WTC11 (cell line): ENCODE measurements around the gene FHIP2A.

Experiments
- ATF1 ChIP-seq: sonication (generic); formaldehyde crosslinking; IDR thresholded peaks from 2 replicates; pipeline ENCODE4 v1.8.1; 2023; ENCODE audit warnings: mild to moderate bottlenecking, moderate library complexity, missing genetic modification reagents
- CREB1 ChIP-seq: sonication (generic); formaldehyde crosslinking; IDR thresholded peaks from 2 replicates; pipeline ENCODE4 v1.8.0; 2023; ENCODE audit warnings: mild to moderate bottlenecking, missing genetic modification reagents
- FOXK1 ChIP-seq: sonication (generic); formaldehyde crosslinking; IDR thresholded peaks from 2 replicates; pipeline ENCODE4 v1.8.0; 2022; ENCODE audit warnings: mild to moderate bottlenecking, moderate library complexity, missing genetic modification reagents
- JUN ChIP-seq: sonication (generic); formaldehyde crosslinking; IDR thresholded peaks from 2 replicates; pipeline ENCODE4 v1.8.0; 2023; ENCODE audit warnings: mild to moderate bottlenecking, missing genetic modification reagents
- NFATC4 ChIP-seq: fragments of 250-450 bp; sonication (Bioruptor Pico); IDR thresholded peaks from 2 replicates; pipeline ENCODE4 v1.9.0; 2021; ENCODE audit warnings: mild to moderate bottlenecking
- ZNF121 ChIP-seq: sonication (generic); formaldehyde crosslinking; IDR thresholded peaks from 2 replicates; pipeline ENCODE4 v1.8.0; 2023; ENCODE audit warnings: missing genetic modification reagents
- ZNF232 ChIP-seq: sonication (generic); formaldehyde crosslinking; IDR thresholded peaks from 2 replicates; pipeline ENCODE4 v1.8.0; 2022; ENCODE audit warnings: mild to moderate bottlenecking, missing genetic modification reagents
- ZNF396 ChIP-seq: fragments of 250-450 bp; sonication (Bioruptor Pico); IDR thresholded peaks from 2 replicates; pipeline ENCODE4 v1.8.0; 2021; ENCODE audit warnings: mild to moderate bottlenecking, moderate library complexity, borderline replicate concordance
- TF ChIP-seq, protein P1 (sequence below): sonication (generic); formaldehyde crosslinking; IDR thresholded peaks from 2 replicates; pipeline ENCODE4 v1.8.1; 2022; ENCODE audit warnings: mild to moderate bottlenecking, missing genetic modification reagents, moderate library complexity, borderline replicate concordance
- TF ChIP-seq, protein P2 (sequence below): sonication (generic); formaldehyde crosslinking; IDR thresholded peaks from 2 replicates; pipeline ENCODE4 v1.8.0; 2023; ENCODE audit warnings: missing genetic modification reagents
- TF ChIP-seq, protein P3 (sequence below): fragments of 200-600 bp; IDR thresholded peaks from 2 replicates; pipeline ENCODE4 v1.8.0; 2022; ENCODE audit warnings: antibody characterized with exemption
- TF ChIP-seq, protein P4 (sequence below): sonication (generic); formaldehyde crosslinking; IDR thresholded peaks from 2 replicates; pipeline ENCODE4 v1.8.1; 2022; ENCODE audit warnings: low read depth, mild to moderate bottlenecking, moderate library complexity, missing genetic modification reagents, borderline replicate concordance
- TF ChIP-seq, protein P5 (sequence below): sonication (generic); formaldehyde crosslinking; IDR thresholded peaks from 2 replicates; pipeline ENCODE4 v1.8.1; 2022; ENCODE audit warnings: missing genetic modification reagents, borderline replicate concordance
- TF ChIP-seq, protein P6 (sequence below): sonication (generic); formaldehyde crosslinking; IDR thresholded peaks from 2 replicates; pipeline ENCODE4 v1.8.1; 2023; ENCODE audit warnings: mild to moderate bottlenecking, missing genetic modification reagents, moderate library complexity

DNA sequence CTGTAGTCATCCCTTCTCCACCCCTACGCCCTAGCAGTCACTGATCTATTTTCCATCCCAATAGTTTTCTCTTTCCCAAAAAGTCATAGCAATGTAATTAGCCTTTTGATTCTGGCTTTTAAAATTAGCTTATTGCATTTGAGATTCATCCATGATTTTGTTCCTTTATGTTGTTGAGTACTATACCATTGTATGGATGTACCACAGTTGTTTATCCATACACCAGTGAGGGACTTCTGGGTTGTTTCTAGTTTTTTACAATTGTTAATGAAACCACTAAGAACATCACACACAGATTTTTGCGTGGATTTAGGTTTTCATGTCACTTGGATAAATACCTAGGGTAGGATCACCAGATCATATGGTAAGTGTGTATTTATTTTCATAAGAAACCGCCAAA lies 16.1 kb downstream of the FHIP2A start:
- TF ChIP-seq, protein P1, sequence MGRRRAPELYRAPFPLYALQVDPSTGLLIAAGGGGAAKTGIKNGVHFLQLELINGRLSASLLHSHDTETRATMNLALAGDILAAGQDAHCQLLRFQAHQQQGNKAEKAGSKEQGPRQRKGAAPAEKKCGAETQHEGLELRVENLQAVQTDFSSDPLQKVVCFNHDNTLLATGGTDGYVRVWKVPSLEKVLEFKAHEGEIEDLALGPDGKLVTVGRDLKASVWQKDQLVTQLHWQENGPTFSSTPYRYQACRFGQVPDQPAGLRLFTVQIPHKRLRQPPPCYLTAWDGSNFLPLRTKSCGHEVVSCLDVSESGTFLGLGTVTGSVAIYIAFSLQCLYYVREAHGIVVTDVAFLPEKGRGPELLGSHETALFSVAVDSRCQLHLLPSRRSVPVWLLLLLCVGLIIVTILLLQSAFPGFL (CRISPR knock-in tag), result no peak
- TF ChIP-seq, protein P2, sequence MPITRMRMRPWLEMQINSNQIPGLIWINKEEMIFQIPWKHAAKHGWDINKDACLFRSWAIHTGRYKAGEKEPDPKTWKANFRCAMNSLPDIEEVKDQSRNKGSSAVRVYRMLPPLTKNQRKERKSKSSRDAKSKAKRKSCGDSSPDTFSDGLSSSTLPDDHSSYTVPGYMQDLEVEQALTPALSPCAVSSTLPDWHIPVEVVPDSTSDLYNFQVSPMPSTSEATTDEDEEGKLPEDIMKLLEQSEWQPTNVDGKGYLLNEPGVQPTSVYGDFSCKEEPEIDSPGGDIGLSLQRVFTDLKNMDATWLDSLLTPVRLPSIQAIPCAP (CRISPR knock-in tag), result no peak
- TF ChIP-seq CREB1 (CRISPR knock-in tag), result no peak
- TF ChIP-seq, protein P3, sequence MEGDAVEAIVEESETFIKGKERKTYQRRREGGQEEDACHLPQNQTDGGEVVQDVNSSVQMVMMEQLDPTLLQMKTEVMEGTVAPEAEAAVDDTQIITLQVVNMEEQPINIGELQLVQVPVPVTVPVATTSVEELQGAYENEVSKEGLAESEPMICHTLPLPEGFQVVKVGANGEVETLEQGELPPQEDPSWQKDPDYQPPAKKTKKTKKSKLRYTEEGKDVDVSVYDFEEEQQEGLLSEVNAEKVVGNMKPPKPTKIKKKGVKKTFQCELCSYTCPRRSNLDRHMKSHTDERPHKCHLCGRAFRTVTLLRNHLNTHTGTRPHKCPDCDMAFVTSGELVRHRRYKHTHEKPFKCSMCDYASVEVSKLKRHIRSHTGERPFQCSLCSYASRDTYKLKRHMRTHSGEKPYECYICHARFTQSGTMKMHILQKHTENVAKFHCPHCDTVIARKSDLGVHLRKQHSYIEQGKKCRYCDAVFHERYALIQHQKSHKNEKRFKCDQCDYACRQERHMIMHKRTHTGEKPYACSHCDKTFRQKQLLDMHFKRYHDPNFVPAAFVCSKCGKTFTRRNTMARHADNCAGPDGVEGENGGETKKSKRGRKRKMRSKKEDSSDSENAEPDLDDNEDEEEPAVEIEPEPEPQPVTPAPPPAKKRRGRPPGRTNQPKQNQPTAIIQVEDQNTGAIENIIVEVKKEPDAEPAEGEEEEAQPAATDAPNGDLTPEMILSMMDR, result no peak
- no peak for TF ChIP-seq ATF1
- no peak for TF ChIP-seq JUN (CRISPR knock-in tag)
- TF ChIP-seq, protein P4, sequence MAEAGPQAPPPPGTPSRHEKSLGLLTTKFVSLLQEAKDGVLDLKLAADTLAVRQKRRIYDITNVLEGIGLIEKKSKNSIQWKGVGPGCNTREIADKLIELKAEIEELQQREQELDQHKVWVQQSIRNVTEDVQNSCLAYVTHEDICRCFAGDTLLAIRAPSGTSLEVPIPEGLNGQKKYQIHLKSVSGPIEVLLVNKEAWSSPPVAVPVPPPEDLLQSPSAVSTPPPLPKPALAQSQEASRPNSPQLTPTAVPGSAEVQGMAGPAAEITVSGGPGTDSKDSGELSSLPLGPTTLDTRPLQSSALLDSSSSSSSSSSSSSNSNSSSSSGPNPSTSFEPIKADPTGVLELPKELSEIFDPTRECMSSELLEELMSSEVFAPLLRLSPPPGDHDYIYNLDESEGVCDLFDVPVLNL (CRISPR knock-in tag), result no peak
- no peak for TF ChIP-seq ZNF121
- TF ChIP-seq, protein P5, sequence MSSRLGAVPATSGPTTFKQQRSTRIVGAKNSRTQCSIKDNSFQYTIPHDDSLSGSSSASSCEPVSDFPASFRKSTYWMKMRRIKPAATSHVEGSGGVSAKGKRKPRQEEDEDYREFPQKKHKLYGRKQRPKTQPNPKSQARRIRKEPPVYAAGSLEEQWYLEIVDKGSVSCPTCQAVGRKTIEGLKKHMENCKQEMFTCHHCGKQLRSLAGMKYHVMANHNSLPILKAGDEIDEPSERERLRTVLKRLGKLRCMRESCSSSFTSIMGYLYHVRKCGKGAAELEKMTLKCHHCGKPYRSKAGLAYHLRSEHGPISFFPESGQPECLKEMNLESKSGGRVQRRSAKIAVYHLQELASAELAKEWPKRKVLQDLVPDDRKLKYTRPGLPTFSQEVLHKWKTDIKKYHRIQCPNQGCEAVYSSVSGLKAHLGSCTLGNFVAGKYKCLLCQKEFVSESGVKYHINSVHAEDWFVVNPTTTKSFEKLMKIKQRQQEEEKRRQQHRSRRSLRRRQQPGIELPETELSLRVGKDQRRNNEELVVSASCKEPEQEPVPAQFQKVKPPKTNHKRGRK (CRISPR knock-in tag), result no peak
- no peak for TF ChIP-seq NFATC4
- TF ChIP-seq, protein P6, sequence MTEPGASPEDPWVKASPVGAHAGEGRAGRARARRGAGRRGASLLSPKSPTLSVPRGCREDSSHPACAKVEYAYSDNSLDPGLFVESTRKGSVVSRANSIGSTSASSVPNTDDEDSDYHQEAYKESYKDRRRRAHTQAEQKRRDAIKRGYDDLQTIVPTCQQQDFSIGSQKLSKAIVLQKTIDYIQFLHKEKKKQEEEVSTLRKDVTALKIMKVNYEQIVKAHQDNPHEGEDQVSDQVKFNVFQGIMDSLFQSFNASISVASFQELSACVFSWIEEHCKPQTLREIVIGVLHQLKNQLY (CRISPR knock-in tag), result no peak
- TF ChIP-seq ZNF396 (CRISPR knock-in tag), result no peak
- TF ChIP-seq FOXK1 (CRISPR knock-in tag), result no peak
- no peak for TF ChIP-seq ZNF232 (CRISPR knock-in tag)
